ENCODE measurements around the gene C1QTNF8. TPM values are rescaled to one million over a fixed set of nuclear protein-coding genes. Genes with fewer than 3 reads are reported as not detected.

Gene C1QTNF8
- 0.09 TPM in 1 of 2 replicates, not detected in the other for total RNA-seq (2016; rRNA removed; fragmentation: Illumina TruSeq; extraction: Trizol)
- total RNA-seq (2016; cell fraction: cytosol; rRNA removed; fragmentation: Illumina TruSeq; extraction: Trizol; ENCODE audit: low read depth), result 0.20 TPM in 1 of 2 replicates, not detected in the other
- not detected in 2 replicates for total RNA-seq (2016; cell fraction: insoluble cytoplasmic fraction; rRNA removed; fragmentation: Illumina TruSeq; extraction: Trizol)
- total RNA-seq (2016; cell fraction: membrane; rRNA removed; fragmentation: Illumina TruSeq; extraction: Trizol), result not detected in 2 replicates
- 0.22 TPM in 1 of 2 replicates, not detected in the other for total RNA-seq (2016; cell fraction: nucleus; rRNA removed; fragmentation: Illumina TruSeq; extraction: Trizol)
- not detected in 2 replicates for polyA plus RNA-seq (2011; rRNA removed)
- polyA plus RNA-seq (2011; cell fraction: cytosol; rRNA removed), result not detected in 2 replicates
- polyA plus RNA-seq (2011; cell fraction: nucleus; rRNA removed), result 0.13 TPM in 1 of 2 replicates, not detected in the other
- polyA plus RNA-seq (2012), result not detected in 2 replicates
- not detected in 2 replicates for polyA plus RNA-seq (2016; cell fraction: cytosol; fragmentation: Illumina TruSeq; extraction: Trizol; ENCODE audit: low read depth)
- not detected in 2 replicates for polyA plus RNA-seq (2016; cell fraction: insoluble cytoplasmic fraction; fragmentation: Illumina TruSeq; extraction: Trizol; ENCODE audit: low read depth)
- polyA plus RNA-seq (2016; cell fraction: membrane; fragmentation: Illumina TruSeq; extraction: Trizol; ENCODE audit: low read depth), result not detected in 2 replicates
- polyA plus RNA-seq (2016; cell fraction: nucleus; fragmentation: Illumina TruSeq; extraction: Trizol; ENCODE audit: insufficient read depth, low read depth), result not detected in 2 replicates
- not detected in 2 replicates for polyA minus RNA-seq (2011; rRNA and poly(A)+ RNA removed; ENCODE audit: low replicate concordance)
- not detected in 2 replicates for polyA minus RNA-seq (2011; cell fraction: cytosol; rRNA and poly(A)+ RNA removed)
- polyA minus RNA-seq (2011; cell fraction: nucleus; rRNA and poly(A)+ RNA removed), result not detected in 2 replicates
- Bru-seq, nascent RNA, result percentile 11 among the genes with signal in this experiment
- not detected for BruChase-seq, experiment 1, labeled RNA remaining after a 6-hour chase
- BruChase-seq, experiment 2, labeled RNA remaining after a 2-hour chase, result not detected
- long read RNA-seq, experiment 1, result 0 reads
- long read RNA-seq, experiment 2, result 0 reads

- Histone ChIP-seq H3K79me2 (ENCODE audit: insufficient read depth, low read length) (no peaks in the 10 kb centered on the region), H3K36me3 (replicated peaks in 1 of 2; ENCODE audit: control insufficient read depth in 1 of 2, insufficient read depth in 2 of 2, low read length in 2 of 2) (no peaks in the 10 kb centered on the region), H3K9ac (ENCODE audit: insufficient read depth, low read depth, low read length) (no peak within 1 kb of the TSS), H3K27me3 (ENCODE audit: control insufficient read depth in 1 of 2, insufficient read depth in 2 of 2, low read length in 2 of 2) (peaks cover 26 to 64% of the 10 kb centered on the region in 2 experiments), H2AFZ (ENCODE audit: low read length) (no peak within 1 kb of the TSS), H3K4me1 (ENCODE audit: insufficient read depth, low read length) (peaks cover 4% of the 10 kb centered on the region), H3K27ac (ENCODE audit: extremely low read length, insufficient read depth, low read length) (no peak within 1 kb of the TSS), H3K4me3 (replicated peaks in 1 of 3; ENCODE audit: insufficient read depth in 1 of 3, low read depth in 2 of 3, low read length in 3 of 3) (no peak within 1 kb of the TSS), H3K4me2 (ENCODE audit: low read depth, low read length) (no peak within 1 kb of the TSS), H3K9me3 (ENCODE audit: low read length) (no peaks in the 10 kb centered on the region), H4K20me1 (ENCODE audit: insufficient read depth, low read length) (no peaks in the 10 kb centered on the region)
- FAIRE-seq (no peak), DNase-seq (ENCODE audit: low spot score) (no peak), ATAC-seq (no peak)
- CTCF ChIA-PET (ENCODE audit: low intra/inter-chr PET ratio, low total read pairs), result no interaction called here
- WGBS (ENCODE audit: low lambda C conversion rate), result no CpG with 5 or more reads among the region's 55 CpGs
- no TSS peak for BruUV-seq (replicated peaks)
- intact Hi-C loops (cut with micrococcal nuclease; ENCODE audit: unreplicated experiment) (no loop called here), in situ Hi-C loops (cut with HindIII; ENCODE audit: extremely low pct_ligation_motif_present, low pct_unique_long_range_greater_than_20kb) (no loop called here)
- POLR2A ChIA-PET, result no interaction called here
- TF ChIP-seq ATAD3A (CRISPR knock-in tag; IDR thresholded peaks at IDR 0.05), result no peak
- no peak for TF ChIP-seq MYPOP (CRISPR knock-in tag; IDR thresholded peaks at IDR 0.05)
- TF ChIP-seq CREB1 (IDR thresholded peaks at IDR 0.05), result no peak
- TF ChIP-seq CREB1 (CRISPR knock-in tag; IDR thresholded peaks at IDR 0.05), result no peak
- no peak for TF ChIP-seq ZNF556 (CRISPR knock-in tag; IDR thresholded peaks at IDR 0.05; ENCODE audit: borderline replicate concordance)
- no peak for TF ChIP-seq ZFP36L2 (CRISPR knock-in tag; IDR thresholded peaks at IDR 0.05)
- no peak for TF ChIP-seq SP2 (CRISPR knock-in tag; IDR thresholded peaks at IDR 0.05)
- no peak for TF ChIP-seq MED13 (CRISPR knock-in tag; IDR thresholded peaks at IDR 0.05)
- TF ChIP-seq ZNF547 (CRISPR knock-in tag; IDR thresholded peaks at IDR 0.05), result no peak
- no peak for TF ChIP-seq MYC (CRISPR knock-in tag; IDR thresholded peaks at IDR 0.05; ENCODE audit: borderline replicate concordance)
- no peak for TF ChIP-seq ZNF414 (CRISPR knock-in tag; IDR thresholded peaks at IDR 0.05)
- TF ChIP-seq PHF8 (CRISPR knock-in tag; IDR thresholded peaks at IDR 0.05), result no peak
- TF ChIP-seq, protein P1, sequence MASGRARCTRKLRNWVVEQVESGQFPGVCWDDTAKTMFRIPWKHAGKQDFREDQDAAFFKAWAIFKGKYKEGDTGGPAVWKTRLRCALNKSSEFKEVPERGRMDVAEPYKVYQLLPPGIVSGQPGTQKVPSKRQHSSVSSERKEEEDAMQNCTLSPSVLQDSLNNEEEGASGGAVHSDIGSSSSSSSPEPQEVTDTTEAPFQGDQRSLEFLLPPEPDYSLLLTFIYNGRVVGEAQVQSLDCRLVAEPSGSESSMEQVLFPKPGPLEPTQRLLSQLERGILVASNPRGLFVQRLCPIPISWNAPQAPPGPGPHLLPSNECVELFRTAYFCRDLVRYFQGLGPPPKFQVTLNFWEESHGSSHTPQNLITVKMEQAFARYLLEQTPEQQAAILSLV (CRISPR knock-in tag; IDR thresholded peaks at IDR 0.05; ENCODE audit: borderline replicate concordance), result no peak
- TF ChIP-seq, protein P2, sequence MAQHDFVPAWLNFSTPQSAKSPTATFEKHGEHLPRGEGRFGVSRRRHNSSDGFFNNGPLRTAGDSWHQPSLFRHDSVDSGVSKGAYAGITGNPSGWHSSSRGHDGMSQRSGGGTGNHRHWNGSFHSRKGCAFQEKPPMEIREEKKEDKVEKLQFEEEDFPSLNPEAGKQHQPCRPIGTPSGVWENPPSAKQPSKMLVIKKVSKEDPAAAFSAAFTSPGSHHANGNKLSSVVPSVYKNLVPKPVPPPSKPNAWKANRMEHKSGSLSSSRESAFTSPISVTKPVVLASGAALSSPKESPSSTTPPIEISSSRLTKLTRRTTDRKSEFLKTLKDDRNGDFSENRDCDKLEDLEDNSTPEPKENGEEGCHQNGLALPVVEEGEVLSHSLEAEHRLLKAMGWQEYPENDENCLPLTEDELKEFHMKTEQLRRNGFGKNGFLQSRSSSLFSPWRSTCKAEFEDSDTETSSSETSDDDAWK (CRISPR knock-in tag; IDR thresholded peaks at IDR 0.05), result no peak
- no peak for TF ChIP-seq ZNF343 (CRISPR knock-in tag; IDR thresholded peaks at IDR 0.05)
Observed at GRCh38 chr16:1096169-1097082, at the start of gene C1QTNF8. C1QTNF8 (minus strand) TSS chr16:1096244; CDS start chr16:1094922, 1,322 bp downstream.
